GM19099 (cell line): ENCODE results near the gene GRIA1.

Experiments
- POLR2A ChIP-seq: IDR thresholded peaks from 3 replicates; pipeline ENCODE4 v1.6.1; 2011; ENCODE audit warnings: low read depth; ENCODE audit not compliant: insufficient read length; ENCODE audit errors: extremely low read depth

Gene GRIA1

DNA sequence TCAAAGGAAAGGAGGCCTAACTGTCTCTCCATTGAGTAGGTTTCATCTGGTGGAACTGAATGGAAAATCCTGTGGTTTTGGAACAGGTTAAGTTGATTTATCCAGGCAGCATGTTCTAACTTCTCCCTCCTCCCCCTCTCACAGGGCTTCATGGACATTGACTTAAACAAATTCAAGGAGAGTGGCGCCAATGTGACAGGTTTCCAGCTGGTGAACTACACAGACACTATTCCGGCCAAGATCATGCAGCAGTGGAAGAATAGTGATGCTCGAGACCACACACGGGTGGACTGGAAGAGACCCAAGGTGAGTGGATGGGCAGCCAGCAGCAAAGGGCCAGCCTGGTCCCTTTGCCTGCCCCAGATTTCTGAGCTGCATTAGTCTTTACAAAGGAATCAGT is 183.9 kb downstream of the GRIA1 start:
- TF ChIP-seq POLR2A, result no peak

- TF ChIP-seq POLR2A, result no peak
Measured at GRCh38 chr5:153676406-153676805, 185.9 kb downstream of the GRIA1 start.

GRCh38 chr5:153676821-153677220 is 186.4 kb downstream of the GRIA1 start:
- no peak for TF ChIP-seq POLR2A

GRCh38 chr5:153678617-153679329 is 188.3 kb downstream of the GRIA1 start:
- no peak for TF ChIP-seq POLR2A

- no peak for TF ChIP-seq POLR2A
Measured at GRCh38 chr5:153690236-153690635, 199.8 kb downstream of the GRIA1 start.

GRCh38 chr5:153696256-153696655 is 205.8 kb downstream of the GRIA1 start:
- TF ChIP-seq POLR2A, result no peak

- no peak for TF ChIP-seq POLR2A
Measured at GRCh38 chr5:153699035-153699434, 208.6 kb downstream of the GRIA1 start.

- no peak for TF ChIP-seq POLR2A
Measured at GRCh38 chr5:153700940-153701339, 210.5 kb downstream of the GRIA1 start.

DNA sequence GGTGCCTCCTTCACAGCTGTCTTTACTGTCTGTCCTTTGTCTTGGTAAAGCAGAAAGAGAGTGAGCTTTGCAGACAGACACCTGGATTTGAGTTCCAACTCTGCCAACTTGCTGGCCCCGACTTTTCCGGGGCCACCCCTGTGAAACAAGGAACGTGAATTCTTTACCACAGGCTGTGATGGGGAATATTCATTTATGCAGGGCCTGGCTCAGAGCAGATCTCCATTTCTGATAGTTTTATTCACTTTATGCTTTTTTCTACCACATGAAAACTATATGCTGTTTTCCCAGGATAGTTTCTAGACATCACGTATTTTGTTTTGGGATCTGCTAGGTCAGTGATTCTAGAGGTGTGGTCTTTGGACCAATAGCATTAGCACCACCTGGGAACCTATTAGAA is 211.8 kb downstream of the GRIA1 start:
- TF ChIP-seq POLR2A, result no peak

GRCh38 chr5:153704110-153704509 is 213.6 kb downstream of the GRIA1 start:
- no peak for TF ChIP-seq POLR2A

DNA sequence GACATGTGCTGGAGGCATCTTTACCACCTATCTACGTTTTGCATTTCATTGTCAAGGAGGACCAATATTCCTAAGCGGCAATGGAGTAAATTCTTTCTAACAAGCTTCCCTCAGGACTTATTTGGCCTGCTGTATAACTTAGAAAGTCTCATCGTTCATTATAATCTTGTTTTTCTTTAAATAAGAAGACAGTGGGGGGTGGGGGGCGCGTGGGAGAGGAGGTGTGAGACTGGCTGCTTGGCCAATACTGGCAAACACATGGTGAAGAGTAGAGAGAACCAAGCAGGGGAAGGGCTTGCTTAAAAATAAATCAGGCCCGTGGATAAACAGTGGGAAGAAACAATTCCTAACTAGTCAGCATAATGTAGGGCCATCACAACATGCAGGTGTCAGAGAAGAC is 217.2 kb downstream of the GRIA1 start:
- TF ChIP-seq POLR2A, result no peak

DNA sequence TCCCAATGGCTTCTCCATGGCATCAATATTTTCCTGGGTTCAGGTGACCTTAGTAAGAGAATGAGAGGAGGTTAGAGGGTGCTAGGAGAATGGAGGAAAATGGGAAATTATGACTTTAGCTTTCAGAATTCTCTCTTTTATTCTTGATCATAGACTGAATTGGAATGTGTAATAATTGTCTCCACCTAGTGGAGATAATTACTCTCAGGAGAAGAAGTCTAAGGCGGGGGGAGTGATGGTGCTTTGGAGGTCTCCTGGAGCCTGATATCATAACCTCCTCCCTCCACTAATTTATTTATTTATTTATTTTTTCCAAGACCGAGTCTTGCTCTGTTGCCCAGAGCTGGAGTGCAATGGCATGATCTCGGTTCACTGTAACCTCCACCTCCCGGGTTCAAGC is 221.3 kb downstream of the GRIA1 start:
- TF ChIP-seq POLR2A, result no peak

- no peak for TF ChIP-seq POLR2A
Measured at GRCh38 chr5:153712946-153713345, 222.5 kb downstream of the GRIA1 start.

DNA sequence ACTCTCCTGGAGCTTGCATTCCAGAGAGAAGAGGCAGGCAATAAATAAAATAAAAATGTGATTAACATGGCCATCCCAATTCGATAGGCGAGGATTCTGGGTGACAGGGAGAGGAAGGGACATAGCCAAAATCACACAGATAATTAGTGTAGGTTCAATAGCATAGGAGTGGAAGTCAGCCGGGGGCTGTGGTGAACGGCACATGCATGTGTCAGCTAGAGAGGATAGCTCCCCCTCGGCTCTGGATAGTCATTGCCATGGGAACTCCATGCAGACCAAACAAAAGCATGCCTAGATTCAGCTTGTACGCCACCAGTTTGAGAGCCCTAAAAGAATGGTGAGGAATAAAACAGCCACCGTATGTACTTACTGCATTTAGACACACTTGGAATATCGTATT is 223.5 kb downstream of the GRIA1 start:
- TF ChIP-seq POLR2A, result no peak

DNA sequence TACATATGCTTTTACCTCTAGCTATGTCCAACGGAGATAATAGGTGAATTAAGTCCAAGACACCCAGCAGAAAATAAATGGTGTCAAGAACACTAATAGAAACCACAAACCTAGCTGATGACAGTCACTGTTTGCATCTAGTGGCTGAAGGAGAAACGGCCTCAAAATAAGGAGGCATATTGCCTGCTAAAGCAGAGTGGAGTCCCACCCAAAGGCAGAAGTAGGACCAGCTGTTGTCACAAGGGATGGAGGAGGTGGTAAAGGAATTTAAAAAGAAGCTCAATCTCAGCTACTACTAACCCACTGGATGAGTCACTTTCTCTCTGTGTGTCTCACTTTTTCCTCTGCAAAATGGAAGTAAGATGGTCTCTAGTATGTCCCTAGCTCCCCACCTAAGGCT is 224.3 kb downstream of the GRIA1 start:
- TF ChIP-seq POLR2A, result no peak

GRCh38 chr5:153717287-153717686 is 226.8 kb downstream of the GRIA1 start:
- no peak for TF ChIP-seq POLR2A

DNA sequence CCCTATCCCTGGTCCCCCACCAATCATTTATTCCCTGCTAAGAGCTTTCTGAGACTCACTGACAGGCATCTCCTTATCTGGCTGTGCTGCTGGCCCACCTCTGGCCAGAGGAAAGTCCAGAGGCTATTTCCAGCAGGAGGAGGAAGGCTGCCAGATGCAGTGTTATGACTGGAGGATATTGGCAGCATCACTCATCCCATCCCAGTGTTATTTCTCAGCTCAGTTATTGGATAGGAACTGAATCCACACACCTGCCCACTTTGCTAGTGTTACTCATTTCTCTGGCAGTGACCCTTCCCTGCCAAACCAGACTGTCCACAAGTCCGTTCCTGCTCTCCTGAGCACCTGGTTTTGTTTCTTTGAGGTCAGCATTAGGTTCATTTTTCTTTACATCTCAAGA is 228.2 kb downstream of the GRIA1 start:
- no peak for TF ChIP-seq POLR2A
